Stomach (tissue), 9 donors: ENCODE measurements around the gene HS2ST1. TPM values are rescaled to one million over a fixed set of nuclear protein-coding genes. Genes with fewer than 3 reads are reported as not detected.

Experiments used
- DNase-seq, 2 donors: peaks; one replicate each; pipeline versions ENCODE4 v3.0.0 to v3.0.0-alpha.2; 2013 to 2019
- H3K27ac ChIP-seq, 5 donors: fragments of 200-600 bp in 4 of 5; sonication (generic) in 4 of 5; one replicate each; pipeline ENCODE4 v1.5.1; 2013 to 2019; ENCODE audit warnings: mild to moderate bottlenecking in 1 of 5, moderate library complexity in 1 of 5
- H3K27me3 ChIP-seq, 3 donors: fragments of 200-600 bp; sonication (generic); one replicate each; pipeline ENCODE4 v1.5.1; 2017 to 2019; ENCODE audit warnings: mixed run types in 1 of 3
- H3K36me3 ChIP-seq, 4 donors: fragments of 200-600 bp; sonication (generic); 1 replicate in 3 of 4; 2 replicates in 1 of 4; pipeline ENCODE4 v1.5.1; 2016 to 2019
- H3K4me1 ChIP-seq, 4 donors: fragments of 200-600 bp; sonication (generic); one replicate each; pipeline ENCODE4 v1.5.1; 2016 to 2019
- H3K4me3 ChIP-seq, 4 donors: fragments of 200-600 bp; sonication (generic) in 3 of 4; one replicate each; pipeline ENCODE4 v1.5.1; 2016 to 2019; ENCODE audit warnings: mild to moderate bottlenecking in 1 of 4
- H3K9me3 ChIP-seq, 4 donors: fragments of 200-600 bp; sonication (generic); one replicate each; pipeline ENCODE4 v1.5.1; 2016 to 2019
- EP300 ChIP-seq: sonication (generic); formaldehyde crosslinking; IDR thresholded peaks from one replicate; pipeline ENCODE4 v1.6.1; 2017; ENCODE audit warnings: antibody characterized with exemption
- POLR2A ChIP-seq, 4 donors: fragments of 450-650 bp; IDR thresholded peaks; one replicate each; pipeline ENCODE4 v1.6.1; 2016; ENCODE audit warnings: antibody characterized with exemption in 4 of 4, control low read depth in 2 of 4, mild to moderate bottlenecking in 1 of 4, moderate library complexity in 1 of 4
- POLR2AphosphoS5 ChIP-seq, 3 donors: sonication (generic); formaldehyde crosslinking; IDR thresholded peaks; one replicate each; pipeline ENCODE4 v1.6.1; 2016; ENCODE audit warnings: antibody characterized with exemption in 3 of 3
- WGBS, 5 donors: extraction: QIAGEN DNeasy Blood & Tissue Kit in 3 of 5; methylation state at CpG; one replicate each; pipeline versions ENCODE4 v1.1.5 to v1.1.7; 2013 to 2018; 5-methylcytosine and 5-hydroxymethylcytosine counted together
- intact Hi-C: fragments of 100-400 bp; cut with DNase I; formaldehyde crosslinking; loops from one replicate; pipeline ENCODE4 v1.15.1; 2023; ENCODE audit warnings: low total_unique reads
- polyA plus RNA-seq, 3 donors: library from polyadenylated mRNA; stranded (reverse); fragments of 200-250 nt; gene quantifications; one replicate each; pipeline ENCODE4 v1.2.3, GENCODE V29; 2013
- total RNA-seq, 5 donors: library from RNA; depleted of rRNA; stranded (reverse); fragments of >200 nt; gene quantifications; one replicate each; pipeline versions ENCODE4 v1.1.0 to v1.2.3, GENCODE V29; 2014 to 2016
- TF ChIP-seq, protein P1 (sequence below), 7 experiments: fragments of 450-650 bp in 4 of 7; fragments of 200-600 bp in 3 of 7; sonication (generic) in 3 of 7; IDR thresholded peaks; one replicate each; pipeline ENCODE4 v1.5.1; 2016 to 2019; ENCODE audit warnings: antibody characterized with exemption in 7 of 7, control low read depth in 2 of 7, mild to moderate bottlenecking in 1 of 7
- donor health status: healthy with polysubstance abuse.
- donor health status: Bipolar disorder and iron deficiency.
- donor health status: healthy.

The HS2ST1 gene
- total and polyA plus RNA-seq, 8 donors = 1.8 to 29.0 (median 5.1) TPM

DNA sequence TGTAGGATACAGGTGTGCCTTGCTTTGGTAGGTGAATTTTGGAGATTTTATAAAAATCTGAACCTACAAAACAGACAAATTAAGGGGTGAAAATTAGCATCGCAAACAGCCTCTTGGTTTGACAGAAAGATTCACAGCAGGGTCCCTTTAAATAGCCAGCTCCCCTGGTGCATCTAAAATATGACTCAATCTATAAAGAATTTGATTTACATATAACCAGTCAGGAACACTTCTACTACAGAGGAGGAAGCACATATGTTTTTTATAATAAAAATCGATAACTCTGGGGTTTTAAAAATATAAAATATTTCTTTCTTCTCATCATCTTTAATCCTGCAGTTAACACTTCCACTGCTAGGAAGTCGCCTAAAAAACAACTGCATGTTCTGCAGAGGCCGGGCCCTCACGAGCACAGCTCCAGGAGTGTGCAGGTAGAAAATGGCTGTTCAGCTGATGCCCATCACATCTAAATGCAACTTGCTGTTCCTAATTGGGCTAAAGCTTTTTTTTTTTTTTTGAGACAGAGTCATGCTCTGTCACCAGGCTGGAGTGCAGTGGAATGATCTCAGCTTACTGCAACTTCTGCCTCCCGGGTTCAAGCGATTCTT, 203.4 kb downstream of the HS2ST1 start:
- Histone ChIP-seq H3K4me1 (no peaks in the 10 kb centered on the region), H3K36me3 (no peaks in the 10 kb centered on the region), H3K4me3 (no peak overlapping the region), H3K27ac (no peak overlapping the region), H3K9me3 (no peaks in the 10 kb centered on the region), H3K27me3 (no peaks in the 10 kb centered on the region)
- 83 to 91% (median 88%) methylated on average over 7 of the region's 7 CpGs for WGBS, 5 donors
- intact Hi-C loops = no loop called here
- no peak for DNase-seq
- TF ChIP-seq POLR2AphosphoS5 (IDR thresholded peaks at IDR 0.05) (no peak), POLR2A (IDR thresholded peaks at IDR 0.05) (no peak), EP300 (no peak)
- TF ChIP-seq, protein P1, sequence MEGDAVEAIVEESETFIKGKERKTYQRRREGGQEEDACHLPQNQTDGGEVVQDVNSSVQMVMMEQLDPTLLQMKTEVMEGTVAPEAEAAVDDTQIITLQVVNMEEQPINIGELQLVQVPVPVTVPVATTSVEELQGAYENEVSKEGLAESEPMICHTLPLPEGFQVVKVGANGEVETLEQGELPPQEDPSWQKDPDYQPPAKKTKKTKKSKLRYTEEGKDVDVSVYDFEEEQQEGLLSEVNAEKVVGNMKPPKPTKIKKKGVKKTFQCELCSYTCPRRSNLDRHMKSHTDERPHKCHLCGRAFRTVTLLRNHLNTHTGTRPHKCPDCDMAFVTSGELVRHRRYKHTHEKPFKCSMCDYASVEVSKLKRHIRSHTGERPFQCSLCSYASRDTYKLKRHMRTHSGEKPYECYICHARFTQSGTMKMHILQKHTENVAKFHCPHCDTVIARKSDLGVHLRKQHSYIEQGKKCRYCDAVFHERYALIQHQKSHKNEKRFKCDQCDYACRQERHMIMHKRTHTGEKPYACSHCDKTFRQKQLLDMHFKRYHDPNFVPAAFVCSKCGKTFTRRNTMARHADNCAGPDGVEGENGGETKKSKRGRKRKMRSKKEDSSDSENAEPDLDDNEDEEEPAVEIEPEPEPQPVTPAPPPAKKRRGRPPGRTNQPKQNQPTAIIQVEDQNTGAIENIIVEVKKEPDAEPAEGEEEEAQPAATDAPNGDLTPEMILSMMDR (IDR thresholded peaks at IDR 0.05) = no peak

DNA sequence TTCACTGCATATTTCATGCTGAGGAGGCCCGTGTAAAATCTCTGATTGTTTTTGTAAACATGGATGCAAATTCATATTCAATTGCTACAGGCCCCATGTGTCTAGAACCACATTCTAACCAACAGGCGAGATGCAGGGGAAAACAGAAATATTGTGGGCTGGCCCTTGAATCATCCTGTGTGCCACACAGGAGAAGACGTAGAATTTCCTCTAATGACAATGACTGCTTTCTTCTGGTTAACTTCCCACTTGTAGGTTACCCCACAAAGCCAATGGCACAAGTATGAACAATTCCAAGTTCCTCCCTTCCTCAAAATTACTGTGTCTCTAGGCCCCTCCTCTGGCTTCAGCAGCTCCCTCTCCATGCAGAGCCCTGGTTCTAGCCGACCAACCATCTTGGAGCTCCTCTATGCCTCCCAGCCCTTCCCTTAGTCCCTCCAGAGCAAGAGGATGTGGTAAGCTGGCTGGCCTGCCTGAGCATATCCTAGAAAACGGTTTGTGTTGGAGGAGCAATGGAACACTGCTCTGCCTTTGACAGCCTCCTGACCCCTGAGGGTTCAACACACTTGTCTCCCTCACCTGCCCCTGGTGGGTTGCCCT, 205.2 kb downstream of the HS2ST1 start:
- no peak overlapping the region for H3K4me3 ChIP-seq
- no peak for TF ChIP-seq EP300
- intact Hi-C loops = no loop called here
- H3K4me1 ChIP-seq = no peaks in the 10 kb centered on the region
- no peaks in the 10 kb centered on the region for H3K9me3 ChIP-seq
- no peaks in the 10 kb centered on the region for H3K27me3 ChIP-seq
- WGBS, 5 donors = 84 to 89% (median 88%) methylated on average over 5 of the region's 5 CpGs
- DNase-seq = no peak
- H3K27ac ChIP-seq = no peak overlapping the region
- H3K36me3 ChIP-seq = no peaks in the 10 kb centered on the region

GRCh38 chr1:87120779-87121178, 206.3 kb downstream of the HS2ST1 start:
- no peaks in the 10 kb centered on the region for H3K9me3 ChIP-seq
- no peak for DNase-seq
- H3K4me3 ChIP-seq = no peak overlapping the region
- no peak overlapping the region for H3K27ac ChIP-seq
- no peaks in the 10 kb centered on the region for H3K27me3 ChIP-seq
- 93 to 98% (median 93%) methylated on average over 2 of the region's 2 CpGs for WGBS, 5 donors
- H3K4me1 ChIP-seq = no peaks in the 10 kb centered on the region
- TF ChIP-seq EP300 (no peak), POLR2A (IDR thresholded peaks at IDR 0.05) (no peak), POLR2AphosphoS5 (IDR thresholded peaks at IDR 0.05) (no peak)
- TF ChIP-seq, protein P1 (IDR thresholded peaks at IDR 0.05) = no peak
- intact Hi-C loops = no loop called here
- no peaks in the 10 kb centered on the region for H3K36me3 ChIP-seq

GRCh38 chr1:87121711-87122163, 207.3 kb downstream of the HS2ST1 start:
- intact Hi-C loops = no loop called here

More at GRCh38 chr1:87121711-87122163, 207.3 kb downstream of the HS2ST1 start:
- Histone ChIP-seq H3K4me1 (no peaks in the 10 kb centered on the region), H3K27ac (no peak overlapping the region), H3K27me3 (no peaks in the 10 kb centered on the region), H3K9me3 (no peaks in the 10 kb centered on the region), H3K36me3 (no peaks in the 10 kb centered on the region), H3K4me3 (no peak overlapping the region)
- 56 to 60% (median 60%) methylated on average over 7 of the region's 7 CpGs for WGBS, 5 donors
- no peak for DNase-seq
- TF ChIP-seq POLR2A (IDR thresholded peaks at IDR 0.05) = no peak
- TF ChIP-seq POLR2AphosphoS5 (IDR thresholded peaks at IDR 0.05) = no peak
- TF ChIP-seq, protein P1 (IDR thresholded peaks at IDR 0.05) = no peak
- TF ChIP-seq EP300 = no peak
